ENCODE results near the gene MT1H. TPM values are rescaled to one million over a fixed set of nuclear protein-coding genes. Genes with fewer than 3 reads are reported as not detected.

The MT1H gene
- polyA plus RNA-seq, 1 donor (not counting 4 experiments of a cell fraction or from before 2014, with no cell fraction given), result 0.79 TPM

DNA sequence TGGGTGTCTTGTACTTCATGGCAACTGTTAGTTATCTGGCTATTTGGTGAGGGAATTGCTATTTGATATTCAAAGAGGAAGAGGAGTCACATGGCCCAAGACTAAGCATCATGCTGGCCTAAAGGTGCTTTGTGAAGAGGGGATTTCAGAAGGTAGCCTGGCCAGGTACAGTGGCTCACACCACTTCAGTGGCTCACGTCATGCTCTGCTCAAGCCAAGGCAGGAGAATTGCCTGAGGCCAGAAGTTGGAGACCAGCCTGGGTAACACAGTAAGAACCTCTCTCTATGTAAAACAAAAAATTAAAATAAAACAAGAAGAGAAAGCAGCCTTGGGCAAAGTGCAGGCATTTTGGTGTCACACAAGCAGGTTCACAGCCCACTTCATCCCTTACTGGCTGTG, 24.3 kb upstream of the MT1H start:
- Histone ChIP-seq H3K27me3 (ENCODE audit: control insufficient read depth, extremely low read depth, insufficient read depth, low read length) (no peaks in the 10 kb centered on the region), H4K20me1 (ENCODE audit: control insufficient read depth, extremely low read depth, insufficient read depth, low read length) (no peaks in the 10 kb centered on the region)
- no peak for FAIRE-seq

DNA sequence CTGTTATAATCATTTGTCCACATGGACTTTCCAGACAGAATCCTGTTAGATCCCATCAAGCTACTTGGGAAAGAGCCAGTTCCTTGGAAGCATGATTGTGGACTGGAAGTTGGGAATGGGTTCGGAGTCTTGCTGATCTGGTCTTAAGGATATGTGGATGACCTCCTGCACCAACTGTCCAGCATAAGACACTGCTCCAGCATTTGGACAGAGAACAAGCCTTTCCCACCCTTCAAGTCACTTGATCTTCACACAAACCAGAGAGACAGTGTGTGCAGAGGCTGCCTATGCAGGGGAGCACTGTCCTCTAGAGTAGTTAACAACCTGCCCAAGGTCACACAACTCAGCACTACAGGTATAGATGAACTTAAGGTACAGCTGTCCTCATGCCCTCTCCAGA, 23.8 kb upstream of the MT1H start:
- Histone ChIP-seq H2AFZ (ENCODE audit: control insufficient read depth, low read length) (no peak overlapping the region), H3K79me2 (ENCODE audit: control insufficient read depth, insufficient read depth, low read length) (no peaks in the 10 kb centered on the region), H3K4me2 (ENCODE audit: control insufficient read depth, extremely low read depth, insufficient read depth, low read depth, low read length) (no peak overlapping the region), H3K27me3 (ENCODE audit: control insufficient read depth, extremely low read depth, insufficient read depth, low read length) (no peaks in the 10 kb centered on the region), H4K20me1 (ENCODE audit: control insufficient read depth, extremely low read depth, insufficient read depth, low read length) (no peaks in the 10 kb centered on the region), H3K9me3 (ENCODE audit: control insufficient read depth, low read depth, low read length) (no peaks in the 10 kb centered on the region), H3K9ac (ENCODE audit: control insufficient read depth, extremely low read depth, insufficient read depth, low read length) (no peak overlapping the region), H3K4me1 (ENCODE audit: control insufficient read depth, extremely low read depth, insufficient read depth, low read length) (peaks cover 18% of the 10 kb centered on the region), H3K36me3 (ENCODE audit: control insufficient read depth in 2 of 2, extremely low read depth in 1 of 2, insufficient read depth in 2 of 2, low read length in 2 of 2) (no peaks in the 10 kb centered on the region), H3K4me3 (ENCODE audit: control insufficient read depth in 2 of 3, extremely low read depth in 1 of 3, insufficient read depth in 2 of 3, low read depth in 1 of 3, low read length in 3 of 3) (no peak overlapping the region), H3K27ac (ENCODE audit: control insufficient read depth, insufficient read depth, low read length) (no peak overlapping the region), H3K9me1 (ENCODE audit: control insufficient read depth, extremely low read depth, insufficient read depth, low read length) (no peaks in the 10 kb centered on the region)
- FAIRE-seq (no peak), DNase-seq (ENCODE audit: low read depth, low spot score) (no peak)
- dilution Hi-C loops (cut with MboI; ENCODE audit: extremely low pct_ligation_motif_present, low sequenced_read_pairs), result no loop called here
- TF ChIP-seq EZH2 (IDR thresholded peaks at IDR 0.05; ENCODE audit: low read length), result no peak

More for the DNA sequence above, 24.3 kb upstream of the MT1H start:
- H3K4me1 ChIP-seq (ENCODE audit: control insufficient read depth, extremely low read depth, insufficient read depth, low read length), result peaks cover 18% of the 10 kb centered on the region
- no peak overlapping the region for H3K4me2 ChIP-seq (ENCODE audit: control insufficient read depth, extremely low read depth, insufficient read depth, low read depth, low read length)
- no peak for DNase-seq (ENCODE audit: low read depth, low spot score)
- H3K27ac ChIP-seq (ENCODE audit: control insufficient read depth, insufficient read depth, low read length), result no peak overlapping the region
- no peaks in the 10 kb centered on the region for H3K79me2 ChIP-seq (ENCODE audit: control insufficient read depth, insufficient read depth, low read length)
- no peak overlapping the region for H3K9ac ChIP-seq (ENCODE audit: control insufficient read depth, extremely low read depth, insufficient read depth, low read length)
- no peak overlapping the region for H3K4me3 ChIP-seq (ENCODE audit: control insufficient read depth in 2 of 3, extremely low read depth in 1 of 3, insufficient read depth in 2 of 3, low read depth in 1 of 3, low read length in 3 of 3)
- dilution Hi-C loops (cut with MboI; ENCODE audit: extremely low pct_ligation_motif_present, low sequenced_read_pairs), result no loop called here
- no peaks in the 10 kb centered on the region for H3K9me1 ChIP-seq (ENCODE audit: control insufficient read depth, extremely low read depth, insufficient read depth, low read length)
- no peaks in the 10 kb centered on the region for H3K9me3 ChIP-seq (ENCODE audit: control insufficient read depth, low read depth, low read length)
- H2AFZ ChIP-seq (ENCODE audit: control insufficient read depth, low read length), result no peak overlapping the region
- no peaks in the 10 kb centered on the region for H3K36me3 ChIP-seq (ENCODE audit: control insufficient read depth in 2 of 2, extremely low read depth in 1 of 2, insufficient read depth in 2 of 2, low read length in 2 of 2)
- TF ChIP-seq, protein P1, sequence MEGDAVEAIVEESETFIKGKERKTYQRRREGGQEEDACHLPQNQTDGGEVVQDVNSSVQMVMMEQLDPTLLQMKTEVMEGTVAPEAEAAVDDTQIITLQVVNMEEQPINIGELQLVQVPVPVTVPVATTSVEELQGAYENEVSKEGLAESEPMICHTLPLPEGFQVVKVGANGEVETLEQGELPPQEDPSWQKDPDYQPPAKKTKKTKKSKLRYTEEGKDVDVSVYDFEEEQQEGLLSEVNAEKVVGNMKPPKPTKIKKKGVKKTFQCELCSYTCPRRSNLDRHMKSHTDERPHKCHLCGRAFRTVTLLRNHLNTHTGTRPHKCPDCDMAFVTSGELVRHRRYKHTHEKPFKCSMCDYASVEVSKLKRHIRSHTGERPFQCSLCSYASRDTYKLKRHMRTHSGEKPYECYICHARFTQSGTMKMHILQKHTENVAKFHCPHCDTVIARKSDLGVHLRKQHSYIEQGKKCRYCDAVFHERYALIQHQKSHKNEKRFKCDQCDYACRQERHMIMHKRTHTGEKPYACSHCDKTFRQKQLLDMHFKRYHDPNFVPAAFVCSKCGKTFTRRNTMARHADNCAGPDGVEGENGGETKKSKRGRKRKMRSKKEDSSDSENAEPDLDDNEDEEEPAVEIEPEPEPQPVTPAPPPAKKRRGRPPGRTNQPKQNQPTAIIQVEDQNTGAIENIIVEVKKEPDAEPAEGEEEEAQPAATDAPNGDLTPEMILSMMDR (optimal IDR thresholded peaks at IDR 0.05 in 1 of 3, IDR thresholded peaks at IDR 0.05 in 1 of 3, conservative IDR thresholded peaks at IDR 0.05 in 1 of 3; ENCODE audit: extremely low read depth in 1 of 3, insufficient read depth in 2 of 3, low read length in 3 of 3), result no peak
